Lung (tissue), 13 donors: Measurements from ENCODE around the gene CCNH. TPM values are rescaled to one million over a fixed set of nuclear protein-coding genes. Genes with fewer than 3 reads are reported as not detected.

Experiments used
- ATAC-seq: fragments of 200-7000 bp; cut with Tn5 transposase; one replicate; pipeline ENCODE4 v1.9.1; 2020; ENCODE audit warnings: moderate number of reproducible peaks; ENCODE audit not compliant: insufficient read depth, low FRiP score
- DNase-seq, 3 donors: peaks; one replicate each; pipeline ENCODE4 v3.0.0-alpha.2; 2013 to 2017
- H3K27ac ChIP-seq, 2 donors: one replicate each; pipeline ENCODE4 v1.5.1; 2013; ENCODE audit warnings: mild to moderate bottlenecking in 2 of 2, moderate library complexity in 2 of 2, control low read depth in 1 of 2, inconsistent platforms in 1 of 2, low read depth in 1 of 2, low read length in 1 of 2
- H3K27me3 ChIP-seq, 3 donors: one replicate each; pipeline ENCODE4 v1.5.1; 2013; ENCODE audit warnings: low read length in 2 of 3; ENCODE audit not compliant: control insufficient read depth in 3 of 3, insufficient read depth in 3 of 3
- H3K36me3 ChIP-seq, 4 donors: one replicate each; pipeline ENCODE4 v1.5.1; 2013; ENCODE audit warnings: low read length in 4 of 4, mild to moderate bottlenecking in 1 of 4, moderate library complexity in 1 of 4; ENCODE audit not compliant: control insufficient read depth in 4 of 4, insufficient read depth in 4 of 4
- H3K4me1 ChIP-seq, 5 donors: one replicate each; pipeline ENCODE4 v1.5.1; 2013; ENCODE audit warnings: low read length in 5 of 5, mild to moderate bottlenecking in 2 of 5, moderate library complexity in 1 of 5; ENCODE audit not compliant: control insufficient read depth in 5 of 5, insufficient read depth in 5 of 5
- H3K4me3 ChIP-seq: one replicate; pipeline ENCODE4 v1.5.1; 2013; ENCODE audit warnings: mild to moderate bottlenecking, control low read depth, moderate library complexity
- H3K9ac ChIP-seq, 2 donors: one replicate each; pipeline ENCODE4 v1.5.1; 2013; ENCODE audit warnings: low read length in 2 of 2, control low read depth in 1 of 2; ENCODE audit not compliant: insufficient read depth in 1 of 2
- H3K9me3 ChIP-seq, 4 donors: one replicate each; pipeline ENCODE4 v1.5.1; 2013; ENCODE audit warnings: low read length in 3 of 4, mild to moderate bottlenecking in 1 of 4, moderate library complexity in 1 of 4; ENCODE audit not compliant: control insufficient read depth in 4 of 4, insufficient read depth in 3 of 4
- CTCF ChIP-seq: IDR thresholded peaks from 2 replicates; pipeline ENCODE4 v1.5.1; 2012; ENCODE audit warnings: mild to moderate bottlenecking; ENCODE audit errors: control extremely low read depth, extremely low read depth
- WGBS, 2 donors: extraction: QIAGEN DNeasy Blood & Tissue Kit; methylation state at CpG; one replicate each; pipeline ENCODE4 v1.1.7; 2013; 5-methylcytosine and 5-hydroxymethylcytosine counted together
- polyA plus RNA-seq, 2 donors: library from polyadenylated mRNA; stranded (reverse); fragments of 200-250 nt; gene quantifications; one replicate each; pipeline ENCODE4 v1.2.1, GENCODE V29; 2013
- small RNA-seq: library from RNA; depleted of rRNA; stranded (forward); fragments of <200 nt; gene quantifications from one replicate; pipeline ENCODE3, GENCODE V24; 2014; ENCODE audit warnings: low replicate concordance
- total RNA-seq, 2 donors: library from RNA; depleted of rRNA in 1 of 2; stranded (reverse); fragments of >200 nt in 1 of 2; gene quantifications; one replicate each; pipeline ENCODE4 v1.2.1, GENCODE V29; 2014 to 2021
- donor health status: control.
- donor health status: control.
- donor health status: Bipolar disorder and iron deficiency.
- donor health status: healthy.
- donor health status: DM: yes; HTN: yes; CAD: no.

CCNH gene
- total and polyA plus RNA-seq, 4 donors = 30.0 to 132 (median 50.6) TPM

- no peak overlapping the region for H3K27ac ChIP-seq
- no peaks in the 10 kb centered on the region for H3K4me1 ChIP-seq
- H3K27me3 ChIP-seq = no peaks in the 10 kb centered on the region
- no peak for ATAC-seq
- H3K9me3 ChIP-seq = peaks cover 0 to 4% (median 0%) of the 10 kb centered on the region in 4 donors
- no peak overlapping the region for H3K9ac ChIP-seq
- H3K4me3 ChIP-seq = no peak overlapping the region
- TF ChIP-seq CTCF = no peak
- no peak for DNase-seq
- H3K36me3 ChIP-seq = peaks cover 0 to 17% (median 8%) of the 10 kb centered on the region in 4 donors
These were observed 64.9 kb downstream of the CCNH start for GRCh38 chr5:87347841-87348240.

DNA sequence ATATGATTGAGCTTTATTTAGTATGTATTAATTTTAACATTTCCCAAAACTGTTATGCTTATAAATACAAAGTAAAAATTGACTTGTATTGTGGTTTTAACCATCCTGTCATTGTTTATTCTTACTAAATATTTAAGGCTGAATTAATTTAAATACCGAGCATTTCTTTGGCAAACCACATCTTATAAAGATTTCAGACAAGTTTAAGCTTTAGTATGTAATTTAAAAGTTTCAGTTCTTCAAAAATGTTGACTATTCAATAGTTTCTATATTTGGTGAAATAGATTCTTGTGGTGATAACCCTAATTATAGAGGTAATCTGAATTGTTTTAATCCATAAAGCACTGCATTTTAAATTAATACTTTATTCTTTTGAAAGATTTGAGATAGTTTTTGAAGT, 65.5 kb downstream of the CCNH start:
- H3K36me3 ChIP-seq = peaks cover under 1 to 20% (median 9%) of the 10 kb centered on the region in 4 donors
- WGBS, 2 donors = 82 to 84% methylated on average over 1 of the region's 1 CpG
- no peak for ATAC-seq
- no peak overlapping the region for H3K4me3 ChIP-seq
- DNase-seq = no peak
- no peak overlapping the region for H3K27ac ChIP-seq
- no peak for TF ChIP-seq CTCF
- H3K9me3 ChIP-seq = peaks cover 0 to 4% (median 0%) of the 10 kb centered on the region in 4 donors
- no peak overlapping the region for H3K9ac ChIP-seq
- no peaks in the 10 kb centered on the region for H3K27me3 ChIP-seq
- no peaks in the 10 kb centered on the region for H3K4me1 ChIP-seq

Small RNAs within 50 kb of the gene (small RNA-seq; reads per million reads assigned to genes)
- gene RNU6-727P = not detected

Other genes with a start within 250 kb of the CCNH start
- 10 to 100 TPM; 27.4 to 54.0 TPM for gene RASA1, start 145.0 kb downstream of the CCNH start, total RNA-seq
- gene RASA1, start 145.0 kb downstream of the CCNH start, polyA plus RNA-seq = 10 to 100 TPM in 1 of 2 donors, 1 to 10 TPM in 1; 8.3 to 13.9 TPM